NCI-H1105 (cell line): ENCODE measurements around the gene DPH6.

Experiments
- DNase-seq: peaks from one replicate; lab custom pipeline; 2025; lab: John Stamatoyannopoulos, UW

Gene DPH6

GRCh38 chr15:35540885-35541284 lies 5.1 kb downstream of the DPH6 start:
- no peak for DNase-seq

- DNase-seq = no peak
Observed at GRCh38 chr15:35540021-35540420, 5.9 kb downstream of the DPH6 start.

- no peak for DNase-seq
Observed at GRCh38 chr15:35535365-35535916, 10.5 kb downstream of the DPH6 start.

GRCh38 chr15:35533130-35534110 lies 12.5 kb downstream of the DPH6 start:
- no peak for DNase-seq

- DNase-seq = no peak
Observed at GRCh38 chr15:35530698-35531097, 15.3 kb downstream of the DPH6 start.

- no peak for DNase-seq
Observed at GRCh38 chr15:35529784-35530183, 16.2 kb downstream of the DPH6 start.

- no peak for DNase-seq
Observed at GRCh38 chr15:35522061-35522460, 23.9 kb downstream of the DPH6 start.

- DNase-seq = peak; percentile 23
Observed at GRCh38 chr15:35519541-35520149, 26.3 kb downstream of the DPH6 start.

- DNase-seq = no peak
Observed at GRCh38 chr15:35519052-35519451, 26.9 kb downstream of the DPH6 start.

GRCh38 chr15:35514759-35515158 lies 31.2 kb downstream of the DPH6 start:
- no peak for DNase-seq

- no peak for DNase-seq
Observed at GRCh38 chr15:35507932-35508638, 37.9 kb downstream of the DPH6 start.

- no peak for DNase-seq
Observed at GRCh38 chr15:35506272-35506870, 39.6 kb downstream of the DPH6 start.

GRCh38 chr15:35505809-35506208 lies 40.2 kb downstream of the DPH6 start:
- no peak for DNase-seq

- DNase-seq = no peak
Observed at GRCh38 chr15:35505141-35505540, 40.8 kb downstream of the DPH6 start.

GRCh38 chr15:35499723-35500122 lies 46.2 kb downstream of the DPH6 start:
- no peak for DNase-seq

- DNase-seq = no peak
Observed at GRCh38 chr15:35496585-35496984, 49.4 kb downstream of the DPH6 start.

- no peak for DNase-seq
Observed at GRCh38 chr15:35495080-35495479, 50.9 kb downstream of the DPH6 start.

GRCh38 chr15:35491999-35492398 lies 54.0 kb downstream of the DPH6 start:
- no peak for DNase-seq

- no peak for DNase-seq
Observed at GRCh38 chr15:35491173-35491572, 54.8 kb downstream of the DPH6 start.

- DNase-seq = no peak
Observed at GRCh38 chr15:35490511-35490910, 55.5 kb downstream of the DPH6 start.

GRCh38 chr15:35487417-35487816 lies 58.5 kb downstream of the DPH6 start:
- DNase-seq = no peak

GRCh38 chr15:35486296-35486695 lies 59.7 kb downstream of the DPH6 start:
- DNase-seq = no peak
